HCT116 (cell line): ENCODE measurements around the gene CRY2. TPM values are rescaled to one million over a fixed set of nuclear protein-coding genes. Genes with fewer than 3 reads are reported as not detected.
A peak's percentile ranks its signal among the peaks of the same experiment; 100 is the strongest.

Experiments
- ATAC-seq: fragments of 200-7000 bp; cut with Tn5 transposase; 2 replicates; pipeline ENCODE4 v1.9.1; 2020; ENCODE audit warnings: mild to moderate bottlenecking, moderate library complexity
- BruUV-seq: library from RNA; stranded (reverse); fragments of 400-500 nt; replicated peaks from 2 replicates; lab custom pipeline; 2021; lab: Mats Ljungman, UMichigan
- CTCF ChIA-PET: fragments of 300-600 bp; sonication (Branson Sonifier 250); formaldehyde crosslinking; loops from one replicate; lab custom pipeline; 2021; ENCODE audit warnings: antibody characterized with exemption; lab: Charles Lee
- POLR2A ChIA-PET: fragments of 300-600, 350-600 bp; sonication (Branson Sonifier 250); formaldehyde crosslinking; loops from one replicate; lab custom pipeline; 2021; ENCODE audit warnings: antibody characterized with exemption; lab: Charles Lee
- RAD21 ChIA-PET, 2 experiments: fragments of 300-600 bp; sonication (Branson Sonifier 250); formaldehyde crosslinking; loops; one replicate each; lab custom pipeline; 2023; ENCODE audit warnings: low total read pairs in 2 of 2; ENCODE audit not compliant: uncharacterized antibody in 2 of 2, unreplicated experiment in 2 of 2, low non-redundant PET in 1 of 2; lab: Charles Lee
- DNase-seq: peaks from one replicate; pipeline ENCODE4 v3.0.0-alpha.2; 2010; ENCODE audit warnings: low read depth, low spot score
- H2AFZ ChIP-seq: fragments of 200-600 bp; shearing (Covaris generic), sonication (generic); 2 replicates; pipeline ENCODE4 v1.6.1; 2017; ENCODE audit warnings: low read depth, mixed run types, mixed read lengths, antibody characterized with exemption, low read length; ENCODE audit not compliant: poor library complexity, severe bottlenecking
- H3K27ac ChIP-seq: 2 replicates; pipeline ENCODE4 v1.5.1; 2012; ENCODE audit warnings: low read depth, low read length
- H3K27me3 ChIP-seq: fragments of 200-600 bp; sonication (generic); 2 replicates; pipeline ENCODE4 v1.6.1; 2016; ENCODE audit warnings: mixed run types, low read length, mixed read lengths; ENCODE audit not compliant: insufficient read depth
- H3K36me3 ChIP-seq, 2 experiments: fragments of 200-500 bp in 1 of 2; fragments of 200-600 bp in 1 of 2; sonication (Bioruptor generic) in 1 of 2; sonication (generic) in 1 of 2; 2 replicates each; pipeline versions ENCODE4 v1.5.1 to v1.6.1; 2014 to 2016; ENCODE audit warnings: low read length in 2 of 2, inconsistent platforms in 1 of 2, mixed read lengths in 1 of 2, mixed run types in 1 of 2; ENCODE audit not compliant: insufficient read depth in 2 of 2, control insufficient read depth in 1 of 2
- H3K4me1 ChIP-seq, 2 experiments: fragments of 200-600 bp in 1 of 2; sonication (generic) in 1 of 2; 2 replicates each; pipeline versions ENCODE4 v1.5.1 to v1.6.1; 2012 to 2017; ENCODE audit warnings: low read length in 2 of 2, inconsistent platforms in 1 of 2, mild to moderate bottlenecking in 1 of 2, mixed read lengths in 1 of 2, mixed run types in 1 of 2, moderate library complexity in 1 of 2; ENCODE audit not compliant: insufficient read depth in 2 of 2, control insufficient read depth in 1 of 2
- H3K4me2 ChIP-seq: fragments of 200-600 bp; sonication (generic); 2 replicates; pipeline ENCODE4 v1.6.1; 2017; ENCODE audit warnings: mixed run types, low read length, mixed read lengths
- H3K4me3 ChIP-seq, 2 experiments: fragments of 200-600 bp in 1 of 2; sonication (generic) in 1 of 2; replicated peaks in 1 of 2; 2 replicates each; pipeline ENCODE4 v1.5.1; 2011 to 2016; ENCODE audit warnings: low read length in 2 of 2, control low read depth in 1 of 2, low read depth in 1 of 2, mild to moderate bottlenecking in 1 of 2, mixed read lengths in 1 of 2, mixed run types in 1 of 2
- H3K79me2 ChIP-seq: fragments of 200-600 bp; sonication (generic); 2 replicates; pipeline ENCODE4 v1.6.1; 2017; ENCODE audit warnings: mild to moderate bottlenecking, mixed run types, low read length, moderate library complexity, mixed read lengths; ENCODE audit not compliant: insufficient read depth
- H3K9ac ChIP-seq: fragments of 200-600 bp; sonication (generic); 2 replicates; pipeline ENCODE4 v1.6.1; 2016; ENCODE audit warnings: low read length, mixed read lengths
- H3K9me2 ChIP-seq: fragments of 200-600 bp; sonication (generic), shearing (Covaris generic); 2 replicates; pipeline ENCODE4 v1.6.1; 2017; ENCODE audit warnings: mixed run types, mild to moderate bottlenecking, moderate library complexity; ENCODE audit not compliant: insufficient read depth
- H3K9me3 ChIP-seq, 2 experiments: fragments of 200-500 bp in 1 of 2; fragments of 200-600 bp in 1 of 2; sonication (Bioruptor generic) in 1 of 2; sonication (generic) in 1 of 2; 2 replicates each; pipeline ENCODE4 v1.6.1; 2014 to 2017; ENCODE audit warnings: low read length in 2 of 2, mixed read lengths in 2 of 2, inconsistent platforms in 1 of 2, low read depth in 1 of 2, mild to moderate bottlenecking in 1 of 2, mixed run types in 1 of 2, moderate library complexity in 1 of 2; ENCODE audit not compliant: control insufficient read depth in 1 of 2, insufficient read depth in 1 of 2
- H4K20me1 ChIP-seq: fragments of 200-600 bp; sonication (generic), shearing (Covaris generic); 2 replicates; pipeline ENCODE4 v1.6.1; 2017; ENCODE audit warnings: mixed run types, mild to moderate bottlenecking, moderate library complexity; ENCODE audit not compliant: insufficient read depth
- EZH2phosphoT487 ChIP-seq: fragments of 200-600 bp; IDR thresholded peaks from 2 replicates; pipeline ENCODE4 v1.6.1; 2018; ENCODE audit warnings: antibody characterized with exemption, borderline replicate concordance
- POLR2A ChIP-seq: IDR thresholded peaks from 2 replicates; pipeline ENCODE4 v1.7.0; 2011; ENCODE audit warnings: borderline replicate concordance; ENCODE audit not compliant: insufficient read depth, insufficient read length; ENCODE audit errors: extremely low read depth
- YY1 ChIP-seq: IDR thresholded peaks from 2 replicates; pipeline ENCODE4 v1.6.1; 2011; ENCODE audit warnings: low read length, low read depth, moderate library complexity, mild to moderate bottlenecking; ENCODE audit not compliant: insufficient replicate concordance; ENCODE audit errors: extremely low read depth
- ZNF274 ChIP-seq: fragments of 200-500 bp; sonication (Bioruptor generic); IDR thresholded peaks from 2 replicates; pipeline ENCODE4 v1.6.1; 2014; ENCODE audit warnings: mild to moderate bottlenecking, low read depth, low read length, inconsistent platforms
- intact Hi-C: fragments of 100-400 bp; cut with micrococcal nuclease; formaldehyde crosslinking; loops from 2 replicates; pipeline ENCODE4 v1.10.0; 2022
- total RNA-seq: library from RNA; stranded (reverse); gene quantifications from one replicate; pipeline ENCODE4 v1.2.1, GENCODE V29; 2021; ENCODE audit not compliant: unreplicated experiment
- TF ChIP-seq, protein P1 (sequence below): IDR thresholded peaks from 2 replicates; pipeline ENCODE4 v1.6.1; 2012

CRY2 gene
- total RNA-seq, 1 experiment from 2014 or later = 18.0 TPM

DNA sequence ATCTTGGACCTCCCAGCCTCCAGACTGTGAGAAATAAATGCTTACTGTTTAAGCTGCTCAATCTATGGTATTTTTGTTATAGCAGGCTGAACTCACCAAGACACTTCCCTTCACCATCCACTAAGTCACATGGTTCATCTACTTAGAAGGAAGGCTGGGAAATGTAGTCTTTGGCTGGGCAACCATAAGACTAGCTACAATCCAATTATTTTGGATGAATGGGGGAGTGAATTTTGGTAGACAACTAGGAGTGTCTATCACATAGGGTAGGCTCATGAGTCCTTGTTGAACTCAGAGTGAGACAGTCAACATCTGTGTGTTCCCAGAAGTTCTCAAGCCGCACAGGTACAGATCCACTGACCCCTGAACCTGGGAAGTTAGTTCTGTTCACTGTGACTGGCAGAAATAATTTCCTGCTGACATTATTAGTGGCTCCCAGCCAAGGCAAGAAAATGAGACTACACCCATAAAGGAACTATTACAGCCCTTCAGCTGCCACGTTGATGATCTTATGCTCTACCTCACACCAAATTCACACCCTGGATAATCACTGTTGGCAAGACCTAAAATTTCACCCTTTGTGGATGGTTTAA lies 45.5 kb upstream of the CRY2 start:
- H3K9ac ChIP-seq = no peak overlapping the region
- POLR2A ChIA-PET = no interaction called here

DNA sequence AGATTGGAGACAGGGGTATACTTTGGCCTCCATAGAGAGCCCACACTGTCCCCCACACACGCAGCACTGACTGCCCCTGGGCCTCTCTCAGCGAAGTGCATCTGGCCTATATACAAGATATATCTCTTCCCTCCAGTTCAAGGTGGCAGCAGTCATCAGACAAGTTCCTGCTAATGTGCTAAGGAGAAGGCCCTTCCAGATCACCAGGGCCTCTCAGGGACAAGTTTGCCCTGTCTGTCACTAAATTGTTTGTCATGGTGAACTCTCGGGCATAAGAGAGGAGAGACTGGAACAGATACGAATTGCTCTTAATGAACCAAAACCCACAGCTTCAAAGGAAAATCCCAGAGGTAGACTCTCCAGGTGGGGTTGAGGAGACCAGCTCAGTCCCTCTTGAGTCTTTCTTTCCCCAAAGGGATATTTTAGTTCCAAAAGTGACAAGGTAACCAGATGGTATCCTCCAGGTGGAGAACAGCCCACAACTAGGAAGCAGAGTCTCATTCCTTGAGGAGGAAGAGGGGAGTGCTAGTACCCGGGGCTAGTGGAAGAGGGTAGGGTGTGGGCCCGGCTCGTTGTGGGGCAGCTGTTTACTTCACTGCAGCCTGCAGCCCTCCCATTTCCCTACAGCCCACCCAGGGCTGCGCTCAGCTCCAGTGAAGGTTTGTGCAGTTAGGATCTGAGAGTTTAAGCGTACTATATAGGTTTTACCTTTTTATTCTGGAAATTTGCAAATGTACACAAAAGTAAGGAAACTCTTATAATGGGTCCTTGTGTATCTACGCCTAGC lies 44.6 kb upstream of the CRY2 start:
- intact Hi-C loops = no loop called here
- ATAC-seq = no peak
- no peak overlapping the region for H3K27ac ChIP-seq

More for the DNA sequence above, 45.5 kb upstream of the CRY2 start:
- no peak for TF ChIP-seq EZH2phosphoT487
- peak; percentile 33 for TF ChIP-seq YY1
- no peak for TF ChIP-seq POLR2A
- TF ChIP-seq, protein P1, sequence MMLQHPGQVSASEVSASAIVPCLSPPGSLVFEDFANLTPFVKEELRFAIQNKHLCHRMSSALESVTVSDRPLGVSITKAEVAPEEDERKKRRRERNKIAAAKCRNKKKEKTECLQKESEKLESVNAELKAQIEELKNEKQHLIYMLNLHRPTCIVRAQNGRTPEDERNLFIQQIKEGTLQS = no peak
- Histone ChIP-seq H3K27ac (no peak overlapping the region), H4K20me1 (no peaks in the 10 kb centered on the region), H3K27me3 (no peaks in the 10 kb centered on the region), H3K9me3 (no peaks in the 10 kb centered on the region), H3K79me2 (peaks cover 16% of the 10 kb centered on the region), H3K4me2 (no peak overlapping the region), H2AFZ (no peak overlapping the region), H3K36me3 (no peaks in the 10 kb centered on the region), H3K9me2 (no peaks in the 10 kb centered on the region; the same call in 1 of the 2 replicates), H3K4me1 (peaks cover 18 to 35% of the 10 kb centered on the region in 2 experiments), H3K4me3 (no peak overlapping the region)
- ChIA-PET CTCF (interaction anchor here (1.6 kb wide), 1 partner anchor 30 kb away, joined by 4 read pairs; no protein-coding TSS in a partner anchor), RAD21 (no interaction called here)
- DNase-seq = no peak
- intact Hi-C loops = no loop called here
- BruUV-seq = no TSS peak
- ATAC-seq = no peak

More for the DNA sequence above, 44.6 kb upstream of the CRY2 start:
- Histone ChIP-seq H3K79me2 (peaks cover 25% of the 10 kb centered on the region), H3K9ac (no peak overlapping the region), H4K20me1 (no peaks in the 10 kb centered on the region), H3K9me2 (no peaks in the 10 kb centered on the region; the same call in 1 of the 2 replicates), H3K9me3 (no peaks in the 10 kb centered on the region), H2AFZ (no peak overlapping the region), H3K36me3 (no peaks in the 10 kb centered on the region), H3K4me1 (peaks cover 18 to 35% of the 10 kb centered on the region in 2 experiments), H3K27me3 (no peaks in the 10 kb centered on the region)
- CTCF ChIA-PET = interaction anchor here (1.6 kb wide), 1 partner anchor 31 kb away, joined by 4 read pairs; no protein-coding TSS in a partner anchor
- no peak for DNase-seq
- no peak for TF ChIP-seq ZNF274
- TF ChIP-seq, all 23 proteins: peak for 0
- RAD21 ChIA-PET = no interaction called here
- no peak overlapping the region for H3K4me3 ChIP-seq
- POLR2A ChIA-PET = no interaction called here
- no TSS peak for BruUV-seq
- no peak overlapping the region for H3K4me2 ChIP-seq
